ENCODE measurements around the gene CCDC60.

DNA sequence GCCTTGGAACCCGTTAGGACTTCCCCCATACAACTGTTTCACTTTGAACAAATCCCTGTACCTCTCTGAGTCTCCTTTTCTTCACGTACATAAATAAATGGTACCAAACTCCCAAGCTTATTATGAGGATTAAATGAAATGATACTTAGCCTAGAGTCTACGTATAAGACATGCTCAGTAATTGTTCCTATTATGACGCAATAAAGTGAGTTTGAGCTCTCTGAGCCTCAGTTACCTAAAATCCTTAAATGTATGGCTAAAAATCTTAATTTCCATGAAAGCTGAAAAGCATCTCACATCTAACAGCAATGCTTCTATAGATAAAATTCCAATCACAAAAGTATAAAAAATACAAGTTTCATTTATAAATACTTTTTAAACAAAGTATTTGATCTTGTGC lies 141.1 kb downstream of the CCDC60 start:
- no peak for TF ChIP-seq POLR2A (IDR thresholded peaks at IDR 0.05)
- TF ChIP-seq EP300 (IDR thresholded peaks at IDR 0.05), result no peak
